ENCODE measurements around the gene AMPH.
"Not testable (repeated sequence)": the region's sequence is repeated elsewhere in the genome, so short reads cannot be mapped to it uniquely, and the experiment has no call there.

The AMPH gene

GRCh38 chr7:38382684-38383083 is 248.5 kb downstream of the AMPH start:
- DNase-seq, result no peak

GRCh38 chr7:38375453-38375852 is 255.7 kb downstream of the AMPH start:
- DNase-seq, result no peak

- no peak for DNase-seq
These were observed 256.7 kb downstream of the AMPH start for GRCh38 chr7:38374507-38374906.

GRCh38 chr7:38373155-38373554 is 258.0 kb downstream of the AMPH start:
- DNase-seq, result no peak

GRCh38 chr7:38372290-38372689 is 258.9 kb downstream of the AMPH start:
- DNase-seq, result no peak

- DNase-seq, result peak; percentile 59
These were observed 261.2 kb downstream of the AMPH start for GRCh38 chr7:38369816-38370493.

GRCh38 chr7:38368191-38368605 is 263.0 kb downstream of the AMPH start:
- DNase-seq, result peak; percentile 51

GRCh38 chr7:38367301-38367890 is 263.8 kb downstream of the AMPH start:
- DNase-seq, result no peak

GRCh38 chr7:38363379-38363778 is 267.8 kb downstream of the AMPH start:
- not testable (repeated sequence) for DNase-seq

- not testable (repeated sequence) for DNase-seq
These were observed 268.4 kb downstream of the AMPH start for GRCh38 chr7:38362611-38363237.

- DNase-seq, result no peak
These were observed 270.4 kb downstream of the AMPH start for GRCh38 chr7:38360776-38361175.

- not testable (repeated sequence) for DNase-seq
These were observed 272.0 kb downstream of the AMPH start for GRCh38 chr7:38359071-38359601.

- DNase-seq, result peak; percentile 36
These were observed 272.8 kb downstream of the AMPH start for GRCh38 chr7:38358273-38358831.

- DNase-seq, result not testable (repeated sequence)
These were observed 276.8 kb downstream of the AMPH start for GRCh38 chr7:38354271-38354851.

- DNase-seq, result not testable (repeated sequence)
These were observed 277.7 kb downstream of the AMPH start for GRCh38 chr7:38353431-38353881.

GRCh38 chr7:38351601-38352000 is 279.6 kb downstream of the AMPH start:
- DNase-seq, result no peak

- not testable (repeated sequence) for DNase-seq
These were observed 280.4 kb downstream of the AMPH start for GRCh38 chr7:38350777-38351176.

GRCh38 chr7:38349869-38350583 is 281.1 kb downstream of the AMPH start:
- DNase-seq, result not testable (repeated sequence)

- not testable (repeated sequence) for DNase-seq
These were observed 281.9 kb downstream of the AMPH start for GRCh38 chr7:38349126-38349795.

- DNase-seq, result not testable (repeated sequence)
These were observed 285.6 kb downstream of the AMPH start for GRCh38 chr7:38345299-38346172.

- DNase-seq, result not testable (repeated sequence)
These were observed 286.4 kb downstream of the AMPH start for GRCh38 chr7:38344741-38345140.
